HG03280 (cell line): Measurements from ENCODE around the gene AMFR.
A peak's percentile ranks its signal among the peaks of the same experiment; 100 is the strongest.

Source experiments
- ATAC-seq: cut with Tn5 transposase; IDR thresholded peaks from one replicate; pipeline ENCODE4 v1.9.1; 2021; ENCODE audit warnings: mild to moderate bottlenecking, moderate library complexity; ENCODE audit not compliant: unreplicated experiment

AMFR gene

GRCh38 chr16:56425439-56425832, at the start of gene AMFR:
TSS of gene AMFR (minus strand) at chr16:56425545. CDS start at chr16:56425327, 218 bp downstream.
- peak; percentile 84 for ATAC-seq

GRCh38 chr16:56470666-56471065, 45.3 kb upstream of the AMFR start:
- ATAC-seq = no peak

- no peak for ATAC-seq
These were observed 44.9 kb upstream of the AMFR start for GRCh38 chr16:56470232-56470631.

GRCh38 chr16:56469748-56470147, 44.4 kb upstream of the AMFR start:
- no peak for ATAC-seq

GRCh38 chr16:56468800-56469199, 43.5 kb upstream of the AMFR start:
- ATAC-seq = no peak

- ATAC-seq = no peak
These were observed 41.0 kb upstream of the AMFR start for GRCh38 chr16:56466344-56466743.

GRCh38 chr16:56463153-56463552, 37.8 kb upstream of the AMFR start:
- no peak for ATAC-seq

GRCh38 chr16:56462064-56462796, 36.9 kb upstream of the AMFR start:
- ATAC-seq = no peak

- ATAC-seq = no peak
These were observed 34.8 kb upstream of the AMFR start for GRCh38 chr16:56460101-56460500.

GRCh38 chr16:56457927-56458470, 32.7 kb upstream of the AMFR start:
- ATAC-seq = no peak

GRCh38 chr16:56451753-56452689, 26.7 kb upstream of the AMFR start:
- ATAC-seq = peak; percentile 36

GRCh38 chr16:56450986-56451752, 25.8 kb upstream of the AMFR start, which contains the start of the genes NUDT21 and OGFOD1:
TSS of gene NUDT21 (minus strand) at chr16:56451332. CDS start at chr16:56451202, 130 bp downstream.
TSS of gene OGFOD1 (plus strand) at chr16:56451554. CDS start at chr16:56451613, 59 bp downstream.
- peak; percentile 97 for ATAC-seq

- no peak for ATAC-seq
These were observed 25.1 kb upstream of the AMFR start for GRCh38 chr16:56450275-56450985.

- ATAC-seq = no peak
These were observed 22.7 kb upstream of the AMFR start for GRCh38 chr16:56448005-56448404.

GRCh38 chr16:56447286-56447685, 21.9 kb upstream of the AMFR start:
- no peak for ATAC-seq

GRCh38 chr16:56438038-56438437, 12.7 kb upstream of the AMFR start:
- ATAC-seq = no peak

GRCh38 chr16:56436258-56436657, 10.9 kb upstream of the AMFR start:
- no peak for ATAC-seq

GRCh38 chr16:56428091-56428490, 2.7 kb upstream of the AMFR start:
- ATAC-seq = no peak

- no peak for ATAC-seq
These were observed 1.2 kb upstream of the AMFR start for GRCh38 chr16:56426585-56426984.
